Hepatocyte (in vitro differentiated cells): Measurements from ENCODE around the gene TTC39A. TPM values are rescaled to one million over a fixed set of nuclear protein-coding genes. Genes with fewer than 3 reads are reported as not detected.

Source experiments
- DNase-seq: peaks from one replicate; pipeline ENCODE4 v3.0.0-alpha.2; 2016; ENCODE audit warnings: low spot score
- H2AFZ ChIP-seq: fragments of 200-600 bp; sonication (generic); 2 replicates; pipeline ENCODE4 v1.6.0; 2016; ENCODE audit warnings: antibody characterized with exemption, mild to moderate bottlenecking
- H3K27ac ChIP-seq: fragments of 200-600 bp; sonication (generic); 2 replicates; pipeline ENCODE4 v1.5.1; 2016; ENCODE audit warnings: mild to moderate bottlenecking
- H3K27me3 ChIP-seq: fragments of 200-600 bp; sonication (generic); 2 replicates; pipeline ENCODE4 v1.6.1; 2016
- H3K36me3 ChIP-seq: fragments of 200-600 bp; sonication (generic); replicated peaks from 2 replicates; pipeline ENCODE4 v1.5.1; 2016; ENCODE audit warnings: low read depth; ENCODE audit not compliant: insufficient read depth
- H3K4me1 ChIP-seq: fragments of 200-600 bp; sonication (generic); 2 replicates; pipeline ENCODE4 v1.5.1; 2016; ENCODE audit warnings: mild to moderate bottlenecking, moderate library complexity; ENCODE audit not compliant: insufficient read depth
- H3K4me2 ChIP-seq: fragments of 200-600 bp; sonication (generic); 2 replicates; pipeline ENCODE4 v1.6.0; 2016
- H3K4me3 ChIP-seq: fragments of 200-600 bp; sonication (generic); 2 replicates; pipeline ENCODE4 v1.5.1; 2016; ENCODE audit warnings: mild to moderate bottlenecking
- H3K79me2 ChIP-seq: fragments of 200-600 bp; sonication (generic); 2 replicates; pipeline ENCODE4 v1.6.0; 2017; ENCODE audit warnings: mild to moderate bottlenecking
- H3K9me2 ChIP-seq: fragments of 200-600 bp; sonication (generic); replicated peaks from 2 replicates; pipeline ENCODE4 v1.6.0; 2017; ENCODE audit warnings: mild to moderate bottlenecking; ENCODE audit not compliant: insufficient read depth
- H3K9me3 ChIP-seq: fragments of 200-600 bp; sonication (generic); 2 replicates; pipeline ENCODE4 v1.5.1; 2016; ENCODE audit warnings: low read depth, mild to moderate bottlenecking
- H4K20me1 ChIP-seq: fragments of 200-600 bp; sonication (generic); 2 replicates; pipeline ENCODE4 v1.6.0; 2016; ENCODE audit warnings: mild to moderate bottlenecking; ENCODE audit not compliant: insufficient read depth, poor library complexity, severe bottlenecking
- CTCF ChIP-seq: fragments of 200-600 bp; sonication (generic); IDR thresholded peaks from 2 replicates; pipeline ENCODE4 v1.5.1; 2016; ENCODE audit warnings: antibody characterized with exemption, mild to moderate bottlenecking; ENCODE audit not compliant: poor library complexity
- EZH2 ChIP-seq: fragments of 200-600 bp; sonication (generic); IDR thresholded peaks from 2 replicates; pipeline ENCODE4 v1.6.1; 2016; ENCODE audit warnings: antibody characterized with exemption, mild to moderate bottlenecking, borderline replicate concordance
- EZH2phosphoT487 ChIP-seq: fragments of 200-600 bp; sonication (generic); IDR thresholded peaks from one replicate; pipeline ENCODE4 v1.6.1; 2018; ENCODE audit warnings: antibody characterized with exemption, mild to moderate bottlenecking, low read depth, moderate library complexity; ENCODE audit not compliant: unreplicated experiment, severe bottlenecking
- WGBS: methylation state at CpG from one replicate; pipeline ENCODE4 v1.1.6; 2016; ENCODE audit warnings: low lambda C conversion rate; ENCODE audit errors: missing lambda C conversion rate; 5-methylcytosine and 5-hydroxymethylcytosine counted together
- polyA plus RNA-seq: library from polyadenylated mRNA; unstranded; fragments of >200 nt; fragmentation: Nextera tagmentation; extraction: Ambion mirVana; gene quantifications from 2 replicates; pipeline ENCODE4 v1.2.1, GENCODE V29; 2016
- total RNA-seq: library from RNA; depleted of rRNA; stranded (reverse); fragments of >200 nt; gene quantifications from 2 replicates; pipeline ENCODE4 v1.2.3, GENCODE V29; 2014

Gene TTC39A
- total and polyA plus RNA-seq, 2 experiments from 2014 or later: 20.5 to 35.1 TPM

- TF ChIP-seq CTCF (no peak), EZH2phosphoT487 (no peak), EZH2 (no peak)
- H3K9me3 ChIP-seq: no peaks in the 10 kb centered on the region
- H3K27me3 ChIP-seq: no peaks in the 10 kb centered on the region
- H2AFZ ChIP-seq: no peak overlapping the region
- WGBS: 93% methylated on average over 4 of the region's 4 CpGs
- H3K4me2 ChIP-seq: no peak overlapping the region
- no peaks in the 10 kb centered on the region for H4K20me1 ChIP-seq
- no peaks in the 10 kb centered on the region for H3K9me2 ChIP-seq
- DNase-seq: no peak
- no peaks in the 10 kb centered on the region for H3K36me3 ChIP-seq
- H3K4me1 ChIP-seq: no peaks in the 10 kb centered on the region
- no peaks in the 10 kb centered on the region for H3K79me2 ChIP-seq
- H3K27ac ChIP-seq: peak overlapping the region; percentile 80
- H3K4me3 ChIP-seq: no peak overlapping the region
These were observed 7.8 kb downstream of the TTC39A start for GRCh38 chr1:51322417-51323101.

- Histone ChIP-seq H3K36me3 (no peaks in the 10 kb centered on the region), H3K27me3 (no peaks in the 10 kb centered on the region), H3K4me2 (no peak overlapping the region), H2AFZ (no peak overlapping the region), H3K79me2 (no peaks in the 10 kb centered on the region), H3K4me3 (no peak overlapping the region), H3K9me3 (no peaks in the 10 kb centered on the region), H3K4me1 (no peaks in the 10 kb centered on the region), H4K20me1 (no peaks in the 10 kb centered on the region), H3K27ac (peak overlapping the region; percentile 80), H3K9me2 (no peaks in the 10 kb centered on the region)
- no peak for TF ChIP-seq EZH2
- TF ChIP-seq EZH2phosphoT487: no peak
- no peak for TF ChIP-seq CTCF
- WGBS: 91% methylated on average over 2 of the region's 2 CpGs
- DNase-seq: no peak
These were observed 8.5 kb downstream of the TTC39A start for GRCh38 chr1:51321924-51322280.

GRCh38 chr1:51320967-51321923 lies 9.1 kb downstream of the TTC39A start:
- no peak for TF ChIP-seq CTCF
- TF ChIP-seq EZH2phosphoT487: no peak
- no peak for TF ChIP-seq EZH2
- 80% methylated on average over 11 of the region's 11 CpGs for WGBS
- H3K27ac ChIP-seq: peak overlapping the region; percentile 80

More at GRCh38 chr1:51320967-51321923, 9.1 kb downstream of the TTC39A start:
- Histone ChIP-seq H2AFZ (no peak overlapping the region), H3K79me2 (no peaks in the 10 kb centered on the region), H3K27me3 (no peaks in the 10 kb centered on the region), H3K4me2 (no peak overlapping the region), H3K4me1 (no peaks in the 10 kb centered on the region), H3K9me3 (no peaks in the 10 kb centered on the region), H4K20me1 (no peaks in the 10 kb centered on the region), H3K36me3 (no peaks in the 10 kb centered on the region), H3K4me3 (no peak overlapping the region), H3K9me2 (no peaks in the 10 kb centered on the region)
- peak; percentile 40 for DNase-seq
